Mucosa of descending colon (tissue), 3 donors: ENCODE data around the gene ZNF575. TPM values are rescaled to one million over a fixed set of nuclear protein-coding genes. Genes with fewer than 3 reads are reported as not detected.

Experiments
- ATAC-seq: fragments of 200-7000 bp; cut with Tn5 transposase; one replicate; pipeline ENCODE4 v1.9.1; 2020; ENCODE audit warnings: mild to moderate bottlenecking, moderate library complexity
- DNase-seq, 3 donors: peaks; one replicate each; pipeline ENCODE4 v3.0.0-alpha.2; 2020
- H3K36me3 ChIP-seq: fragments of 200-600 bp; one replicate; pipeline ENCODE4 v1.8.0; 2021; ENCODE audit warnings: low read depth, mild to moderate bottlenecking
- H3K4me1 ChIP-seq: fragments of 200-600 bp; one replicate; pipeline ENCODE4 v1.8.0; 2021; ENCODE audit warnings: low read depth, mild to moderate bottlenecking
- H3K4me3 ChIP-seq: fragments of 200-600 bp; one replicate; pipeline ENCODE4 v1.8.0; 2021; ENCODE audit warnings: mild to moderate bottlenecking
- H3K9me3 ChIP-seq: fragments of 200-600 bp; one replicate; pipeline ENCODE4 v1.8.0; 2021; ENCODE audit warnings: mild to moderate bottlenecking
- CTCF ChIP-seq: fragments of 200-600 bp; IDR thresholded peaks from one replicate; pipeline ENCODE4 v1.8.0; 2022; ENCODE audit warnings: antibody characterized with exemption, mild to moderate bottlenecking
- intact Hi-C, 2 donors: fragments of 100-400 bp; cut with DNase I in 1 of 2; cut with micrococcal nuclease in 1 of 2; formaldehyde crosslinking; loops; one replicate each; pipeline versions ENCODE4 v1.11.0 to v1.11.1; 2022; cut with DNase I, micrococcal nuclease
- total RNA-seq, 3 donors: library from RNA; stranded (reverse); fragmentation: NEBNext Ultra II Directional in 2 of 3; extraction: Animal tissue kit (Norgen Biotek cat#: 25700) in 2 of 3; gene quantifications; one replicate each; pipeline versions ENCODE4 v1.2.1 to v1.2.4, GENCODE V29; 2021 to 2023
- donor health status: DM: no; HTN: no; CAD: no; lungs with moderate emphysema.
- donor health status: DM: no; HTN: no; CAD: no.
- donor health status: DM: no; HTN: yes; CAD: no.

The ZNF575 gene
- total RNA-seq, 3 donors from 2014 or later, result 9.1 to 18.2 (median 9.6) TPM

DNA sequence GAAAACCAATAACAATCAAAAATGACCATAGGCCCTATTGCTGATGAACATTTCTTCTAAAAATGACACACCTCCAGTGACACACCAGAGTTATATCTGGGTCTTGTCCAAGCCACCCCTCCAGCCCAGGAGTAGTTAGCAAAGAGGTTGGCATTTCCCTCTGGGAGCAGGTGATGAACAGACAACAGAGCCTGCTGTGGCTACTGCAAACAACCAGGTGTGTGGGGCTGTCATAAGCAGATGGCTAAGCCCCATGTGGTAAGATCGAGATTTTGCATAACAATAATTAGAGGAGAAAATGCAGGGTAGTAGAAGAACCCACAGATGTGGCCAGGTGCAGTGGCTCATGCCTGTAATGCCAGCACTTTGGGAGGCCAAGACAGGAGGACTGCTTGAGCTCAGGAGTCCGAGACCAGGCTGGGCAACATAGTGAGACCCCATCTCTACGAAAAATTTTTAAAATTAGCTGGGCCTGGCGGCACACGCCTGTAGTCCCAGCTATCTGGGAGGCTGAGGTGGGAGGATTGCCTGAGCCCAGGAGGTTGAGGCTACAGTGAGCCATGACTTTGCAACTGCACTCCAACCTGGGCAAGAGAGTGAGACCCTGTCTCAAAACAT lies 37.3 kb downstream of the ZNF575 start:
- Histone ChIP-seq H3K4me1 (peaks cover 10% of the 10 kb centered on the region), H3K4me3 (no peak overlapping the region), H3K9me3 (no peaks in the 10 kb centered on the region), H3K36me3 (no peaks in the 10 kb centered on the region)
- ATAC-seq (peak; percentile 45), DNase-seq (no peak)
- TF ChIP-seq CTCF, result no peak
- intact Hi-C loops, result no loop called here

- H3K4me3 ChIP-seq, result no peak overlapping the region
- no peak for TF ChIP-seq CTCF
- ATAC-seq (peak; percentile 21), DNase-seq (no peak)
- H3K9me3 ChIP-seq, result no peaks in the 10 kb centered on the region
- H3K4me1 ChIP-seq, result peaks cover 13% of the 10 kb centered on the region
- no peaks in the 10 kb centered on the region for H3K36me3 ChIP-seq
- intact Hi-C loops, result no loop called here
Observed at GRCh38 chr19:43572171-43572588, 39.2 kb downstream of the ZNF575 start.

- DNase-seq (no peak), ATAC-seq (no peak)
- no peaks in the 10 kb centered on the region for H3K36me3 ChIP-seq
- no peak for TF ChIP-seq CTCF
- intact Hi-C loops, result no loop called here
- H3K4me1 ChIP-seq, result peaks cover 13% of the 10 kb centered on the region
- H3K4me3 ChIP-seq, result peak overlapping the region; percentile 49
- H3K9me3 ChIP-seq, result no peaks in the 10 kb centered on the region
Observed at GRCh38 chr19:43574424-43575155, 41.6 kb downstream of the ZNF575 start.

DNA sequence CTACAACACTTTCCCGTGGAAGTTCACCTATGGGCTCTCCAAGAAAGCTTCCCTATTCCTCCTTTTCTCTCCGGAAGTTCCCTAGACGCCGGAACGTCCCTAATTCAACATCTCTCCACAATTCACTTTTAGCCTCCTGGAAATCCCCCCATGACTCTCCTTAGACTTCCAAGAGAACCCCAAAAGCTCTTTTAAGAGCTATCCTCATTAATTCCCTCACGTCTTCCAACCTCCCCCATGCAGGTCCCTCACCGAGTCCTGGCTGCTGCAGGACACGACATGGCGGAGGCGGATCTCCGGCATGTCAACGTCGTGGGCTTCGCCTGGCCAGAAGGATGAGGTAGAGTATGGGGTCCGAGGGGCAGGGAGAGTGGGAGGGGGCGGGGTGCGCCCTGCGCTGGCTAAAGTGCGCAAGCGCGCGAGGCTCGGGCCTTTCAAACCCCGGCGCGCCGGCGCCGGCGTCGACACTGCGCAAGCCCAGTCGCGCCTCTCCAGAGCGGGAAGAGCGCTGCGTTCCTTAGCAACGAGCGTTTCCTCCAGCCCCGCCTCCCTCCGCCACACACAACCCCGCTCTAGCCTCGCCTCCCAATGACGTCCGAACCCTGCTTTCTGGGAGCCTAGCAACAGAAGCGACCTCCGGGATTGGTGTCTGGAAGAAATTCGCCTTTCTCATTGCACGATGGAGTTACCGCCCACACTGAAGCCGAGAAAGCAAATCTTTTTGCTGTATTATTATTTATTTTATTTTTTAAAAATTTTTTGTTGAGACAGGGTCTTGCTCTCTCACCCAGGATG lies 42.4 kb downstream of the ZNF575 start, which contains the start of the genes PINLYP and XRCC1:
Gene PINLYP, plus strand, starts transcription at position 646 of the 795 bp plus-strand sequence. CDS start 1,391 bp downstream, outside the sequence.
Gene XRCC1, minus strand, starts transcription at position 372 of the 795 bp plus-strand sequence. Its CDS starts 69 bp downstream, at position 303.
- TF ChIP-seq CTCF, result no peak
- intact Hi-C loops, result no loop called here
- ATAC-seq, result peak; percentile 100

More for the DNA sequence above, 42.4 kb downstream of the ZNF575 start, which contains the start of the genes PINLYP and XRCC1:
- Histone ChIP-seq H3K9me3 (no peaks in the 10 kb centered on the region), H3K4me3 (peak within 1 kb of the TSS; percentile 49), H3K4me1 (peaks cover 13% of the 10 kb centered on the region), H3K36me3 (no peaks in the 10 kb centered on the region)
- peak; percentile 97 to 98 (median 97) for DNase-seq
